GM12878 (cell line): ENCODE results near the gene IFI27L2. TPM values are rescaled to one million over a fixed set of nuclear protein-coding genes. Genes with fewer than 3 reads are reported as not detected.

Source experiments
- BRCA1 ChIP-seq: IDR thresholded peaks from 2 replicates; pipeline ENCODE4 v1.6.1; 2011; ENCODE audit warnings: low read depth, low read length, improper control_type of control experiment
- CBFB ChIP-seq: IDR thresholded peaks from 2 replicates; pipeline ENCODE4 v1.6.1; 2016; ENCODE audit warnings: antibody characterized with exemption, low read depth
- CREM ChIP-seq: IDR thresholded peaks from 2 replicates; pipeline ENCODE4 v1.6.1; 2014; ENCODE audit warnings: antibody characterized with exemption, low read depth
- EED ChIP-seq: sonication (generic); IDR thresholded peaks from 2 replicates; pipeline ENCODE4 v1.6.1; 2016; ENCODE audit warnings: antibody characterized with exemption, low read depth
- GATAD2B ChIP-seq: fragments of 450-650 bp; conservative IDR thresholded peaks from 2 replicates; pipeline ENCODE4 v1.6.1; 2017; ENCODE audit warnings: low read depth, mild to moderate bottlenecking, moderate library complexity
- IKZF1 ChIP-seq: fragments of 450-650 bp; conservative IDR thresholded peaks from 2 replicates; pipeline ENCODE4 v1.6.1; 2017; ENCODE audit warnings: antibody characterized with exemption, mild to moderate bottlenecking
- PAX5 ChIP-seq: IDR thresholded peaks from 2 replicates; pipeline ENCODE4 v1.6.1; 2011; ENCODE audit warnings: low read depth, low read length, borderline replicate concordance
- PML ChIP-seq: IDR thresholded peaks from 2 replicates; pipeline ENCODE4 v1.6.1; 2012; ENCODE audit warnings: low read length, inconsistent platforms
- POLR2A ChIP-seq: IDR thresholded peaks from 2 replicates; pipeline ENCODE4 v1.6.1; 2011; ENCODE audit warnings: low read depth, mild to moderate bottlenecking, low read length
- POLR2AphosphoS5 ChIP-seq: IDR thresholded peaks from 2 replicates; pipeline ENCODE4 v1.6.1; 2011; ENCODE audit warnings: mild to moderate bottlenecking, low read length, inconsistent platforms
- POU2F2 ChIP-seq: IDR thresholded peaks from 3 replicates; pipeline ENCODE4 v1.6.1; 2011; ENCODE audit warnings: low read depth, mild to moderate bottlenecking, low read length, borderline replicate concordance
- RBBP5 ChIP-seq: fragments of 200-600 bp; sonication (generic); conservative IDR thresholded peaks from 2 replicates; pipeline ENCODE4 v1.6.1; 2016
- RELA ChIP-seq: fragments of 450-650 bp; IDR thresholded peaks from 2 replicates; pipeline ENCODE4 v1.8.0; 2014; ENCODE audit warnings: borderline replicate concordance; ENCODE audit not compliant: partially characterized antibody
- RFX5 ChIP-seq: IDR thresholded peaks from 2 replicates; pipeline ENCODE4 v1.6.1; 2011; ENCODE audit warnings: low read depth, low read length, improper control_type of control experiment
- SP1 ChIP-seq: IDR thresholded peaks from one replicate; pipeline ENCODE4 v1.6.1; 2011; ENCODE audit warnings: low read depth, low read length
- SREBF2 ChIP-seq: IDR thresholded peaks from 2 replicates; pipeline ENCODE4 v1.6.1; 2012; ENCODE audit warnings: mild to moderate bottlenecking, low read length
- TCF12 ChIP-seq: IDR thresholded peaks from 2 replicates; pipeline ENCODE4 v1.6.1; 2011; ENCODE audit warnings: low read depth, mild to moderate bottlenecking, low read length
- TCF3 ChIP-seq: IDR thresholded peaks from 2 replicates; pipeline ENCODE4 v1.6.1; 2012; ENCODE audit warnings: low read depth, mild to moderate bottlenecking, low read length, borderline replicate concordance; ENCODE audit not compliant: insufficient read depth
- polyA plus RNA-seq, 11 experiments: library from polyadenylated mRNA; depleted of rRNA in 4 of 11; unstranded in 6 of 11; stranded (reverse) in 5 of 11; fragments of >200 nt; fragmentation: Nextera tagmentation in 4 of 11; fragmentation: Illumina TruSeq in 1 of 11; extraction: Ambion mirVana in 4 of 11; extraction: Trizol in 1 of 11; gene quantifications; 1 replicate in 1 of 11; 2 replicates in 10 of 11; pipeline versions ENCODE4 v1.2.1 to v1.2.3, GENCODE V29; 2011 to 2016; ENCODE audit warnings: inconsistent platforms in 2 of 11, missing spikeins in 2 of 11, low read depth in 1 of 11
- total RNA-seq, 4 experiments: library from RNA; depleted of rRNA in 3 of 4; stranded (reverse); fragments of >200 nt in 3 of 4; fragmentation: Illumina TruSeq in 1 of 4; extraction: Trizol in 1 of 4; gene quantifications; 2 replicates each; pipeline versions ENCODE4 v1.2.1 to v1.2.3, GENCODE V29; 2013 to 2021
- TF ChIP-seq, protein P1 (sequence below): fragments of 150-350 bp; IDR thresholded peaks from 2 replicates; pipeline ENCODE4 v1.6.1; 2016; ENCODE audit warnings: low read depth, low read length
- TF ChIP-seq, protein P2 (sequence below): fragments of 450-650 bp; conservative IDR thresholded peaks from 2 replicates; pipeline ENCODE4 v1.6.1; 2017; ENCODE audit warnings: mild to moderate bottlenecking, moderate library complexity
- TF ChIP-seq, protein P3 (sequence below): IDR thresholded peaks from 2 replicates; pipeline ENCODE4 v1.6.1; 2012; ENCODE audit warnings: low read depth, low read length, improper control_type of control experiment
- TF ChIP-seq, protein P4 (sequence below): fragments of 450-650 bp; IDR thresholded peaks from 2 replicates; pipeline ENCODE4 v1.6.1; 2017; ENCODE audit warnings: mild to moderate bottlenecking, moderate library complexity

Gene IFI27L2
- total and polyA plus RNA-seq, 10 of the 15 experiments (the other 5 are each of a cell fraction or from before 2014, with no cell fraction given): 26.6 to 134 (median 60.3) TPM

DNA sequence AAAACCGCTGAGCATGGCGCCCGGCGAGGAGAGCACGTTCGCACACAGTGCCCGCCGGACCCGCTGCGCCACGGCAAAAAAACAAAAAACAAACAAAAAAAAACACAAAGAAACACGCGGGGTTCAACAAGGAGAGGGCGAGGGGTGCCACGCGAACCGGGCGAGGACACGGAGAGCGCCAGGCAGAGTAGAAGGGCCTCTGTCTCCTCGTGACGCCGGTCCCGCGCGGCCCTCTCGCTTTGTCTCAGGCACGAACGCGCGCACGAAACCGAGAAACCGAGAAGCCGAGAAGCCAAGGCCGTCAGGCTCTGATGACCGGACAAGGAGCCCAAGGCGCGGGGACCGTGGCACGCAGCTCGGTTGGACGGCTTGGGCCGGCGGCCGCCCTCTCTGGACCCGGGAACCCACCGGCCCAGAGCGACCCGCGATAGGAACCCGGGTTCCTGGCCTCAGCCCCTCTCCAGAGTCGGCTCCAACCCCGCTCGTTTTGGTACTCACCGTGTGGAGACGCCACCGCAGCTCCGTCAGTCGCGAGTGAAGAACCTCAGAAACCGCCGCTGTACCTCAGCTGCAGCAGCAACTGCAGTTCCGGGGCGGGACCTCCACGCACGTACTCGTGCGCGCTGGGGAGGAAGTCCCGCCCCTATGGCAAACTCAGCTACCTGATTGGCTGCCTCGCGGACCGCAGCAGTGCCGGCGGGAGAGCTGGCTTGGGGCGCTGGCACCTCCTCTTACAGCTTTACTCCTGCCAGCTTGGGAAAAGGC, 48.6 kb downstream of the IFI27L2 start, which contains the start of the genes DDX24 and IFI27L1 (continued):
- TF ChIP-seq, protein P1, sequence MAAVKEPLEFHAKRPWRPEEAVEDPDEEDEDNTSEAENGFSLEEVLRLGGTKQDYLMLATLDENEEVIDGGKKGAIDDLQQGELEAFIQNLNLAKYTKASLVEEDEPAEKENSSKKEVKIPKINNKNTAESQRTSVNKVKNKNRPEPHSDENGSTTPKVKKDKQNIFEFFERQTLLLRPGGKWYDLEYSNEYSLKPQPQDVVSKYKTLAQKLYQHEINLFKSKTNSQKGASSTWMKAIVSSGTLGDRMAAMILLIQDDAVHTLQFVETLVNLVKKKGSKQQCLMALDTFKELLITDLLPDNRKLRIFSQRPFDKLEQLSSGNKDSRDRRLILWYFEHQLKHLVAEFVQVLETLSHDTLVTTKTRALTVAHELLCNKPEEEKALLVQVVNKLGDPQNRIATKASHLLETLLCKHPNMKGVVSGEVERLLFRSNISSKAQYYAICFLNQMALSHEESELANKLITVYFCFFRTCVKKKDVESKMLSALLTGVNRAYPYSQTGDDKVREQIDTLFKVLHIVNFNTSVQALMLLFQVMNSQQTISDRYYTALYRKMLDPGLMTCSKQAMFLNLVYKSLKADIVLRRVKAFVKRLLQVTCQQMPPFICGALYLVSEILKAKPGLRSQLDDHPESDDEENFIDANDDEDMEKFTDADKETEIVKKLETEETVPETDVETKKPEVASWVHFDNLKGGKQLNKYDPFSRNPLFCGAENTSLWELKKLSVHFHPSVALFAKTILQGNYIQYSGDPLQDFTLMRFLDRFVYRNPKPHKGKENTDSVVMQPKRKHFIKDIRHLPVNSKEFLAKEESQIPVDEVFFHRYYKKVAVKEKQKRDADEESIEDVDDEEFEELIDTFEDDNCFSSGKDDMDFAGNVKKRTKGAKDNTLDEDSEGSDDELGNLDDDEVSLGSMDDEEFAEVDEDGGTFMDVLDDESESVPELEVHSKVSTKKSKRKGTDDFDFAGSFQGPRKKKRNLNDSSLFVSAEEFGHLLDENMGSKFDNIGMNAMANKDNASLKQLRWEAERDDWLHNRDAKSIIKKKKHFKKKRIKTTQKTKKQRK: peak; percentile 52; the same call in 1 of the 2 replicates
- TF ChIP-seq EED (no peak; the same call in 1 of the 2 replicates), POLR2AphosphoS5 (peak; percentile 97), RBBP5 (no peak), IKZF1 (peak; percentile 52), SP1 (peak; percentile 86), RELA (peak; percentile 18), PML (peak; percentile 73; the same call in 1 of the 2 replicates), CBFB (peak; percentile 87), TCF12 (peak; percentile 71; the same call in 1 of the 2 replicates), POLR2A (peak; percentile 98), POU2F2 (peak; percentile 87; the same call in 2 of the 3 replicates), SREBF2 (no peak), BRCA1 (no peak), GATAD2B (peak; percentile 68; the same call in 1 of the 2 replicates), RFX5 (no peak; the same call in 1 of the 2 replicates), CREM (peak; percentile 66; the same call in 1 of the 2 replicates), PAX5 (peak; percentile 89), TCF3 (peak; percentile 50; the same call in 1 of the 2 replicates)
- TF ChIP-seq, protein P2, sequence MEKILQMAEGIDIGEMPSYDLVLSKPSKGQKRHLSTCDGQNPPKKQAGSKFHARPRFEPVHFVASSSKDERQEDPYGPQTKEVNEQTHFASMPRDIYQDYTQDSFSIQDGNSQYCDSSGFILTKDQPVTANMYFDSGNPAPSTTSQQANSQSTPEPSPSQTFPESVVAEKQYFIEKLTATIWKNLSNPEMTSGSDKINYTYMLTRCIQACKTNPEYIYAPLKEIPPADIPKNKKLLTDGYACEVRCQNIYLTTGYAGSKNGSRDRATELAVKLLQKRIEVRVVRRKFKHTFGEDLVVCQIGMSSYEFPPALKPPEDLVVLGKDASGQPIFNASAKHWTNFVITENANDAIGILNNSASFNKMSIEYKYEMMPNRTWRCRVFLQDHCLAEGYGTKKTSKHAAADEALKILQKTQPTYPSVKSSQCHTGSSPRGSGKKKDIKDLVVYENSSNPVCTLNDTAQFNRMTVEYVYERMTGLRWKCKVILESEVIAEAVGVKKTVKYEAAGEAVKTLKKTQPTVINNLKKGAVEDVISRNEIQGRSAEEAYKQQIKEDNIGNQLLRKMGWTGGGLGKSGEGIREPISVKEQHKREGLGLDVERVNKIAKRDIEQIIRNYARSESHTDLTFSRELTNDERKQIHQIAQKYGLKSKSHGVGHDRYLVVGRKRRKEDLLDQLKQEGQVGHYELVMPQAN: peak; percentile 76
- TF ChIP-seq, protein P3, sequence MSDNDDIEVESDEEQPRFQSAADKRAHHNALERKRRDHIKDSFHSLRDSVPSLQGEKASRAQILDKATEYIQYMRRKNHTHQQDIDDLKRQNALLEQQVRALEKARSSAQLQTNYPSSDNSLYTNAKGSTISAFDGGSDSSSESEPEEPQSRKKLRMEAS: peak; percentile 54; the same call in 1 of the 2 replicates
- TF ChIP-seq, protein P4, sequence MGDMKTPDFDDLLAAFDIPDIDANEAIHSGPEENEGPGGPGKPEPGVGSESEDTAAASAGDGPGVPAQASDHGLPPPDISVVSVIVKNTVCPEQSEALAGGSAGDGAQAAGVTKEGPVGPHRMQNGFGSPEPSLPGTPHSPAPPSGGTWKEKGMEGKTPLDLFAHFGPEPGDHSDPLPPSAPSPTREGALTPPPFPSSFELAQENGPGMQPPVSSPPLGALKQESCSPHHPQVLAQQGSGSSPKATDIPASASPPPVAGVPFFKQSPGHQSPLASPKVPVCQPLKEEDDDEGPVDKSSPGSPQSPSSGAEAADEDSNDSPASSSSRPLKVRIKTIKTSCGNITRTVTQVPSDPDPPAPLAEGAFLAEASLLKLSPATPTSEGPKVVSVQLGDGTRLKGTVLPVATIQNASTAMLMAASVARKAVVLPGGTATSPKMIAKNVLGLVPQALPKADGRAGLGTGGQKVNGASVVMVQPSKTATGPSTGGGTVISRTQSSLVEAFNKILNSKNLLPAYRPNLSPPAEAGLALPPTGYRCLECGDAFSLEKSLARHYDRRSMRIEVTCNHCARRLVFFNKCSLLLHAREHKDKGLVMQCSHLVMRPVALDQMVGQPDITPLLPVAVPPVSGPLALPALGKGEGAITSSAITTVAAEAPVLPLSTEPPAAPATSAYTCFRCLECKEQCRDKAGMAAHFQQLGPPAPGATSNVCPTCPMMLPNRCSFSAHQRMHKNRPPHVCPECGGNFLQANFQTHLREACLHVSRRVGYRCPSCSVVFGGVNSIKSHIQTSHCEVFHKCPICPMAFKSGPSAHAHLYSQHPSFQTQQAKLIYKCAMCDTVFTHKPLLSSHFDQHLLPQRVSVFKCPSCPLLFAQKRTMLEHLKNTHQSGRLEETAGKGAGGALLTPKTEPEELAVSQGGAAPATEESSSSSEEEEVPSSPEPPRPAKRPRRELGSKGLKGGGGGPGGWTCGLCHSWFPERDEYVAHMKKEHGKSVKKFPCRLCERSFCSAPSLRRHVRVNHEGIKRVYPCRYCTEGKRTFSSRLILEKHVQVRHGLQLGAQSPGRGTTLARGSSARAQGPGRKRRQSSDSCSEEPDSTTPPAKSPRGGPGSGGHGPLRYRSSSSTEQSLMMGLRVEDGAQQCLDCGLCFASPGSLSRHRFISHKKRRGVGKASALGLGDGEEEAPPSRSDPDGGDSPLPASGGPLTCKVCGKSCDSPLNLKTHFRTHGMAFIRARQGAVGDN: peak; percentile 53
